HG03558 (cell line): ENCODE results near the gene SMG6.

Source experiments
- ATAC-seq: cut with Tn5 transposase; IDR thresholded peaks from one replicate; pipeline ENCODE4 v1.9.1; 2021; ENCODE audit warnings: moderate number of reproducible peaks; ENCODE audit not compliant: unreplicated experiment; ENCODE audit errors: extremely low read depth

SMG6 gene

DNA sequence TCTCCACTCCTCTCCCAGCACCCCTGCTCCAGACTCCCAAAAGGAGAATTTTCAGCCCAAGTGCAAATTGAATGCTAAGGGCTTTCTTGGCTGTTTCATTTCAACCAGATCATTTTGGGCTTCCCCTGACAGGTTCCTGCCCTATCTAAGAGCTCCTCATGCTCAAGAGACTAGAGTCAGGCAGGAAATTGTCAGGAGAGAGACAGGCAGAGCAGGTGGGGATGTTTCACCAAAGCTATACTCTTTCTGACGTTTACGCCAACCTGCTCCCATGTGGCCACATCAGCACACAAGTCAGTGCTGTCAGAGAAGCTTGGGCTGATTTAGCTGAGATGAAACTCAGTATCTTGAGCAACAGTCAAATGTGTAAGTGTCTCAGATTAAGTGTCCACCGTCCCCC is 217.3 kb downstream of the SMG6 start:
- no peak for ATAC-seq

- ATAC-seq, result no peak
Measured at GRCh38 chr17:2085648-2085949, 218.0 kb downstream of the SMG6 start.

- no peak for ATAC-seq
Measured at GRCh38 chr17:2084766-2085647, 218.6 kb downstream of the SMG6 start.

GRCh38 chr17:2084036-2084765 is 219.4 kb downstream of the SMG6 start:
- no peak for ATAC-seq

DNA sequence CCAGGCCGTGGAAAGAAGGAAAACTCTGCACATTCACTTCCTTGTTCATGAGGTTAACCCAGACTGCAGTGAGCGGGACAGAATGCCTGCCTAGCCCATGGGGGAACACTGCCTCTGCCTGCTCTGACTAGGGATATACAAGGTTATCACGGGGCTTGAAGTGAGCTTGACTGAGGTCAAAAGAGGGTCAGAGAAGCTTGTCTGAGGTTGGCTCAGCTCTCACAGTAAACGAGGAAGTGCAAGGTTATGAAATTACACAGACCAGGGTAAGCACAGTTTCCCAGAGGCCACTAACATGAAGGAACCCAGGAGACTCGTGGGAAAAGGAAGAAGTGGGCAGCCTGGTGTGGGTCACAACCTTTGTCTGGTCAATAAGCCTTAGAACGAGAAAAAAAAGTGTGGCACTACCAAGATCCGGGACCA is 220.0 kb downstream of the SMG6 start:
- ATAC-seq, result no peak

DNA sequence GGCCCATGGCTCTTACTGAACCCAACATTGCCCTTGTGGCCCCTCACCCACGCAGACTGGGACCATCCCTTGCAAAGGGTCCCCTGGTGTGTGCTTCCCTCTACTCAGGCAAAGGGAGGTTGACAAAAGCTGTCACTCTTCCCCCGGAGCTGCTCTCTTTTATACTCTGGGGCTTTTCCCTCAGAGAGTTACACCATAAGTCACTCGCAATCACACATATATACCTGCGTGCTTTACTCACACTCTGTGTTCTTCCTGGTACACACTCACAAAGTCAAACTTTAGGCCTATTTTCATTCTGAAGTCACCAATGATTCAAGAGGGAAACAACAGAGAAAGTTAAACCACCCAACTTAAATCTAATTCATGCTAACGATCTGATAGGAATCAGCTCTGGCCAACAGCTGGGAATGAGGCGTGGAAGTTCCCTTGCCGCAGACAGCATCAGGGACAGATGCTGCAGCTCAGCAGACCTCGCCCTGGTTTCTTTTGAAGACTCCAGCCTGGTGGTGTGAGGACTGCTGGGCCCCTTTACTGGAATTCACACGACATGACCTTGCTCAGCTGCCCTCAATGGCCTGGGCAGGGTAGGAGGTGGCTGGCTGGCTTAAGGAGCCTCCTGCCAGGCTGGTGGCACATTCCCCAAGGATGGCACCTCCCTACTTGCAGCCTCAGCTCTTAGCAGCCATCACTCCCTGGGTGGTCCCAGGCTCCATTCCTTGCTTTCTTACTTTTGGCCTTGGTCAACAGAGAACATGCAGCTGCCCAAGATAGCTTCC is 221.4 kb downstream of the SMG6 start:
- ATAC-seq, result no peak

- no peak for ATAC-seq
Measured at GRCh38 chr17:2081564-2081963, 222.0 kb downstream of the SMG6 start.

DNA sequence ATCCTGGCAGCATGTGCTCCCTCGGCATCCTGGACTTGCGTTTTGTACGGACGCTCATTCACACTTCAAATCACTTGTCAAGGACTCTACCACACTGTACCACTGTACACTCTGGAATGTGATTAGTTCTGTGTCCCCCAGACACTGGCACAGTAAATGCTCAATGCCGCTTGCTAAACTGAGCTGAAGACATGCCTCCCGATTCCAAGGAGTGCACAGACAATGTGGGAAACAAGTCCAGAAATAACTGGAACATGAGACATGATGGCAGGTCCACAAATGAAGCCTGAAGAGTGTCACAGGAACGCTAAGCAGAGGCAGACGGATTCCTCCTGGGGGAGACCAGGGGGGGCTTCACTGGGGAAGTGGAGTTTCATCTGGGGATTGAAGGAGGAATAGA is 226.5 kb downstream of the SMG6 start:
- ATAC-seq, result no peak

DNA sequence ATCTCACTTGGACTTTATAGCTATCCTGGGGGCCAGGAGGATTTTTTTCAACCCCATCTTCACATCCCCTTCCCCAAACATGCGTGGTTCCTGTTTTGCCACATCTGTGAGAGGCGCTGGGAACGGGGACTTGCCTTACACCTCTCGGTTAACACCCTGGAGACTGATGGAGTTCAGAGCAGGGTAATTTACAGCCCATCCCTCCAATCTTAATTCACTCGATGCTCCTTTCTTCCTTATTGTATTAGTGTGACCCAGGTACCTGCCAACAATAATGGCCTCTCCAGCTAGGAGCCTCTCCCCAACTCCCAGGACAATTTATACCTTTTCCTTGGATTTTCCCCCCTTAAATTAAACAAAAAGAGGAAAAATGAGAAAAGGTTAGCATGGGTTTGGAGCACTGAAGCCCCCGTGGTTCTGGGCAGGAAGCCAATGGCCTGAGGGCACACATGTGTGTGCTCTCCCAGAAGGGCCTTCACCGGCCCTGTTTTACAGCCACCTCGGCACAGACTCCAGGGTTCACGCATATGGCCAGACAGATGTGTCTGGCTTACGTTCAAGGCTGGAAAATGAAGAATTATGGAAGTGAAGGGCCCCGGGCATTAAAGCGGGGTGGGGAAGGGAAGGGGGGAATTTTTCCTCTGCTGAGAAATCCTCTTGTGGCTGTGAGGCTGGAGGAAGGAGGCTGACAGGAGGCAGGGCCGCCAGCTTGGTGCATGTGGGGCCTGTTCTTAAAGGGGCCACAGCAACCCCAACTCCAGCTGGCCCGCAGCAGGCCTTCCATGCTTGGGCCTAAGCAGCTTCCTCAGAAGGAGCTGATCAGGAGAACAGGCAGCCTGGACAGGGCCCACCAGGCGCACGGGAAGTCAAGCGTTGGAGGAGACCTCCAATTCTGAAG is 227.2 kb downstream of the SMG6 start:
- ATAC-seq, result no peak

GRCh38 chr17:2075336-2076086 is 228.1 kb downstream of the SMG6 start:
- no peak for ATAC-seq

- no peak for ATAC-seq
Measured at GRCh38 chr17:2074919-2075318, 228.7 kb downstream of the SMG6 start.

GRCh38 chr17:2071455-2072281 is 231.9 kb downstream of the SMG6 start:
- ATAC-seq, result no peak

- ATAC-seq, result no peak
Measured at GRCh38 chr17:2071024-2071385, 232.6 kb downstream of the SMG6 start.

GRCh38 chr17:2070241-2071023 is 233.2 kb downstream of the SMG6 start:
- ATAC-seq, result peak; percentile 41

GRCh38 chr17:2068519-2069051 is 235.0 kb downstream of the SMG6 start:
- no peak for ATAC-seq

DNA sequence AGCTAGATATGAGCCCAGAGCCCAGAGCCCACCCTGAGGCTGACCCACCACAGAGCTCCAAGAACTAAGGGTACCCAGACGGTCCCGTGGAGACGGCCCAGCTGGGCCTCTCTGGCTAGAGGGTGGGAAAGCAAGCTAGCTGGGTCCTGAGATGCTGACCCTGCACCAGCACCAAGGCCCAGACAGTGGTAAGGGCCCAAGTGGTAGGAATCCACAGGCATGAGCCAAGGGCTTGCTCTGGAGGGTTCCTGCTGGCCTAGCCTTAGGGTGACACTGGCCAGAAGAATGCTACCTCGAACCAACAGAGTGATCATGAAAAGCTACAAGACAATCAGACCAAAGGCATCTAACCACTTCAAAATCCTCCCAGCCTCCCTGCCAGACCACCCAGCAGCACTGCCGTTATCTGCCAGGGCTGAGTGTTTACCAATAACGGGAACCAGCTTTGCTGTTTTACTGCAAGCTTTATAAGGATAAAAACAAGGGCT is 235.5 kb downstream of the SMG6 start:
- no peak for ATAC-seq

GRCh38 chr17:2067608-2068024 is 236.0 kb downstream of the SMG6 start:
- ATAC-seq, result no peak
